Measurements from ENCODE around the gene HECW1.

The HECW1 gene

DNA sequence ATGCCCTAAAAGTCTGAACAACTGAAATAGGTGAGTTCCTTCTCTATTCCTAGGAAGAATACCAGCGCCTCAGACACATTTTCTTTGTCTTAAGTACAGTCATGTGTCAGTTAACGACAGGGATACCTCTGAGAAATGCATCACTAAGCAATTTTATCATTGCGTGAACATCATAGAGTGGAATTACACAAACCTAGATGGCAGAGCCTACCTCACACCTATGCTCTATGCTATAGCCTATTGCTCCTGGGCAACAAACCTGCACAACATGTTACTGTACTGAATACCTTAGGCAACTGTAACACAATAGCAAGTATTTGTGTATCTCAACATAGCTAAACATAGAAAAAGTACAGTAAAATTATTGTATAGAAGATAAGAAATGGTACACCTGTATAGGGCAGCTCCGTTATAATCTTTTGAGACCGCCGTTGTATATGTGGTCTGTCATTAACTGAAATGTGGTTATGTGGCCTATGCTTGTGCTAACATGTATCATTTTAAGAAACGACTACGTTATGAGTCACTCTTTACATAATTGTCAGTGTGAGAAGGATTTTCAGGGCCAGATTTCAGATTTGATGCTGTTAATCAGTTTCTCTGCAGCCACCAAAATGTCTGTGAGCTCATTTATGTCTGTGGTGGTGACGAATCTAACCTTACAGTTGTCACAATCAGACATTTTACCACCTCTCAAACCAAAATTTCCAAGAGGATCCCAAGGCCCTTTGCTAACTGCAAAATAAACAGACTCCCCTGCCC lies 404.3 kb downstream of the HECW1 start:
- H3K4me3 ChIP-seq = no peak overlapping the region
- no peak overlapping the region for H3K9ac ChIP-seq (ENCODE audit: insufficient read length)
- DNase-seq (ENCODE audit: low read depth, low spot score) = no peak
- TF ChIP-seq POLR2AphosphoS5 (IDR thresholded peaks at IDR 0.05; ENCODE audit: borderline replicate concordance, low read depth, low read length) = no peak
- no peak overlapping the region for H3K27ac ChIP-seq
- no peaks in the 10 kb centered on the region for H3K9me3 ChIP-seq (ENCODE audit: low read depth, low read length)
- H3K36me3 ChIP-seq (ENCODE audit: insufficient read depth, low read length) = no peaks in the 10 kb centered on the region

DNA sequence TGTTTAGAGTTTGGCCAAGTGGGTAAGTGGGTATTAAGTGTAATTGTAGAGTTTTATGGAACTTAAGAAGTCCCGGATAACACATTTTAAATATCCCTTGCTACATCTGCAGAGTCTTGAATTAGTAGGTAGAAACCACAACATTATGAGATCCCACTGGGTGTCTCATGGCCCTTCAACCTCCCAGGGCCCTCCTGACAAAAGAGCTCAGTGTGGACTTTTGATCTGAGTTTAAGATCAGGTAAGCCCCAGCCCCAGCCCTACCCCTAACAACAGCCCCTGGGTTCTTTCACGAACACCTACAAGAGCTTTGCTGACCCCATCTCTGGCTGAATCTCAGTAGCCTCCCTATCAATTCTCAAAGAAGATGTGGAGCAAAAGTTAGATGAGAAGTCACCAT lies 405.0 kb downstream of the HECW1 start:
- Histone ChIP-seq H3K27ac (no peak overlapping the region), H3K9ac (ENCODE audit: insufficient read length) (no peak overlapping the region), H3K9me3 (ENCODE audit: low read depth, low read length) (no peaks in the 10 kb centered on the region), H3K4me3 (no peak overlapping the region), H3K36me3 (ENCODE audit: insufficient read depth, low read length) (no peaks in the 10 kb centered on the region)
- no peak for TF ChIP-seq FOXP2 (optimal IDR thresholded peaks at IDR 0.05; ENCODE audit: control extremely low read depth, extremely low read length, insufficient read depth)
- DNase-seq (ENCODE audit: low read depth, low spot score) = no peak

DNA sequence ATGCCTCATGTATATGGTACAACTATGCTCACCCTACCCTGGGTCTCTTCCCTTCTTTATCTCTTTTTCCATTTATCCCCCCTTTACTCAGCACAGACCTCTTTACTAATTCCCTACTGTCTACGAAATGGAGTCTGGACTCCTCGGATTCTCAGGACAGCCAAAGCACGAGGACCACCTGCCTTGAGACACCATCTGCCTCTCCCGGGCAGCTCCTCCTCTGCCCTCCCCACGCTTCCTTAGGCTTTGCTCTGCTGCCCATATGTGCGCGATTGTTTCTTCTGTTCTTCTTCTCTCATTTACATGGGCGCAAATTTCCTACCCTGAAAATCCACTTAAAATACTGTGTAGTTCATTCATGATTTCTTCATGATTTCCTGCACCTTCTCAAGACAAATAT lies 407.8 kb downstream of the HECW1 start:
- TF ChIP-seq FOXP2 (optimal IDR thresholded peaks at IDR 0.05; ENCODE audit: control extremely low read depth, extremely low read length, insufficient read depth) (no peak), POLR2AphosphoS5 (IDR thresholded peaks at IDR 0.05; ENCODE audit: borderline replicate concordance, low read depth, low read length) (no peak), EZH2 (IDR thresholded peaks at IDR 0.05) (no peak)
- H3K36me3 ChIP-seq (ENCODE audit: insufficient read depth, low read length) = no peaks in the 10 kb centered on the region
- H3K9me3 ChIP-seq (ENCODE audit: low read depth, low read length) = no peaks in the 10 kb centered on the region
- H3K27ac ChIP-seq = no peak overlapping the region
- no peak for DNase-seq (ENCODE audit: low read depth, low spot score)
- no peak overlapping the region for H3K4me3 ChIP-seq
- H3K9ac ChIP-seq (ENCODE audit: insufficient read length) = no peak overlapping the region

DNA sequence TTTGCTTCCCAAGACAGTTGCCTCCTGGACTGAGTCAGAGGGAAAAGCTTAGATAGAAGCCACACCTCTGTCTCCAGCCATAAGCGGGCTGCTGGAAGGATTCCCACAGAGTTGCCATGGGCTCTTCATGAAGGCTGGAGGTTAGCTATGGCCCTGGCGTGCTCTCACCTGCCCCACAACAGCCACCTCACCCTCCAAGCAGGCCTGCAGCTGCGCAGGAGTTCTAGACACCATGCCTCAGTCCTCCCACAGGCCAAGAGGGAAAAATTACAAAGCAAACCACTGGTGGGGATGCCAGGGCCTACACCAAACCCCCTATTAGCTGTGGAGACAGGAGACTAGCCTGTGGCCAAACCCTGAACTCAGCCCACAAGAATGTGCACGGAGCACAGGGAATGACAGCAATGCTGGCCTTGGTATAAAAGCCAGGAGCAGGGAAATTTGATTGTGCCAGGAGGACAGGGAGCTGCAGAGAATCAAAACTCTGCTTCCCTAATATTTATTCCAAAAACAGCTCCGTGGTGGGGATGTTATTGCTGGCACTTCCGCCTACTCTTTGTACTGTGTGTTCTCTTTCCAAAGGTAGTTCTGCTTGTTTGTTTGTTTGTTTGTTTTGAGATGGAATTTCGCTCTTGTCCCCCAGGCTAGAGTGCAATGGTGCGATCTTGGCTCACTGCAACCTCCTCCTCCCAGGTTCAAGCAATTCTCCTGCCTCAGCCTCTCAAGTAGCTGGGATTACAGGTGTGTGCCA lies 410.1 kb downstream of the HECW1 start:
- no peak overlapping the region for H3K27ac ChIP-seq
- H3K9ac ChIP-seq (ENCODE audit: insufficient read length) = no peak overlapping the region
- no peak overlapping the region for H3K4me3 ChIP-seq
- H3K36me3 ChIP-seq (ENCODE audit: insufficient read depth, low read length) = no peaks in the 10 kb centered on the region
- TF ChIP-seq EZH2 (IDR thresholded peaks at IDR 0.05) (no peak), FOXP2 (optimal IDR thresholded peaks at IDR 0.05; ENCODE audit: control extremely low read depth, extremely low read length, insufficient read depth) (no peak), POLR2AphosphoS5 (IDR thresholded peaks at IDR 0.05; ENCODE audit: borderline replicate concordance, low read depth, low read length) (no peak)
- no peaks in the 10 kb centered on the region for H3K9me3 ChIP-seq (ENCODE audit: low read depth, low read length)
- no peak for DNase-seq (ENCODE audit: low read depth, low spot score)

DNA sequence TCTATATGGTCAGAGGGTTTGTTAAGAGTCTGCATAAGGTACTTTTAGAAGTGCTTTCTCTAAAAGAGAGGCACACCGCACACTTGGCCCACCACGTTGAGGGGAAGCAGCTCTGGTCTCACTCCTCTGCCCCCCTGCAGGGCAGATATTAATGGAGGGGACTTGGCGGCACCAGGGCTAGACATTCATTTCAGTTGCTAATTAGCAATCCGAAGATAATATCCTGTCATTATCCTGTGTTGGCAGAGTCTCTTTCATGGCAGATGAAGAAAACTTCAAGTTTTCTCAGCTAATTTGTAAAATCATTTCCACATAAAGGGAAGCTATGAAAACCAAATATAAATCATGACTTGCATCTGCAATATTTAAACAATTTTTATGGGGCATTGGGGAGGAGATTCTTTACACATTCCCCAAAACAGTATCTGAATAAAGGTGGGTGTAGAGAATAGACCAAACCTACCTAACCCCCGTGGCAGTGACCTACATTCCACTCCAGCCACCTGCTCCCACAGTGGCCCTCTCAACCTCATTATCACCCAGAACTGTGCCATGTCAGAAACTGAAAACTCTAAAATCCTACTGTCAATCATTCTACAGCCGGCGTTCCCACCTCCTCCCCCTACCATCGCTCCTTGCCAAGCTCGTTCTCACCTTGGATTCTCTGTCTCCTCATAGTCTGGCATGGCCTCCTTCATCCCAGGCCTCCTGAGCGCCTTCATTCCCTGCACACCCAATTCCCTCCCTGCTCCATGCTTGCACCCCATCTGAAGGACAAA lies 416.3 kb downstream of the HECW1 start:
- Histone ChIP-seq H3K27ac (no peak overlapping the region), H3K36me3 (ENCODE audit: insufficient read depth, low read length) (no peaks in the 10 kb centered on the region), H3K9ac (ENCODE audit: insufficient read length) (no peak overlapping the region), H3K4me3 (no peak overlapping the region), H3K9me3 (ENCODE audit: low read depth, low read length) (no peaks in the 10 kb centered on the region)
- DNase-seq (ENCODE audit: low read depth, low spot score) = no peak
- no peak for TF ChIP-seq EZH2 (IDR thresholded peaks at IDR 0.05)
- TF ChIP-seq FOXP2 (optimal IDR thresholded peaks at IDR 0.05; ENCODE audit: control extremely low read depth, extremely low read length, insufficient read depth) = no peak
- TF ChIP-seq POLR2AphosphoS5 (IDR thresholded peaks at IDR 0.05; ENCODE audit: borderline replicate concordance, low read depth, low read length) = no peak

DNA sequence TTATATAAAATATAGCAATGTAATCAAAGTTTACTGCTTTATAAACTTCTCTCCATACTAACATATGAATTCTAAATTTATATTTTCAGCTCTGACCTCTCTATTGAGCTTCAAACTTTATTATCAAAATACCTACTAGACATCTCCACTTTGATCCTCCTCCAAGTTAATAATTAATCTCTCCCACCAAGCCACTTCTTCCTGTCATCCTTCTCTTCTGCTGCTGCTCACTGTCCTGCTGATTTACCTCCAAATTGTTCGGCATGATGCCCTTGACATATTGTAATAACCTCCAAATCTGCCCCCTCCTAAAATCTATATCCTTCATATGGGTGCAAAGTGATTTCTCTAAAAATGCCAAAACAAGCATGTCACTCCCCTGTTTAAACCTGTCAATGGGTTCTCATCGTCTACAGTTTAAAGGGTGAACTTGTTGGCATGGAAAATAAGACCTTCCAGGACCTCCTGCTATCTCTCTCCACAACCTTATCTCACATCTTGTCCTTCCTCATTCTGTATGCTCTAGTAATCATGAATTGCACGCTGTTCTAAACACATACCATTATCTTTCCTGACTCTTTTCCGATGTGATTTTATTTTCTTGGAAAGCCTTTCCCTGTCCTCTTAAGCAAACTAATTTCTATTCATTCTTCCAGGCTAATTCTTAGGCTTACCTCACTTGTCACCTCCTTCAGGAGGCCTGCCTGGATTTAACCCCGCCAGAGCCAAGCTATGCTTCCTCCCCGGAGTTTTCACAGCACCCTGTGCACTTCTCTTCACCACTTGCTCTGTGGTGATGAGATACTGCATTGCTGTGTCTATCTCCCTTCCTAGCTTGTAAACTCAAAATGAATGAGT lies 418.3 kb downstream of the HECW1 start:
- Histone ChIP-seq H3K27ac (no peak overlapping the region), H3K9ac (ENCODE audit: insufficient read length) (no peak overlapping the region), H3K4me3 (no peak overlapping the region), H3K9me3 (ENCODE audit: low read depth, low read length) (no peaks in the 10 kb centered on the region), H3K36me3 (ENCODE audit: insufficient read depth, low read length) (no peaks in the 10 kb centered on the region)
- DNase-seq (ENCODE audit: low read depth, low spot score) = no peak
- TF ChIP-seq FOXP2 (optimal IDR thresholded peaks at IDR 0.05; ENCODE audit: control extremely low read depth, extremely low read length, insufficient read depth) (no peak), POLR2AphosphoS5 (IDR thresholded peaks at IDR 0.05; ENCODE audit: borderline replicate concordance, low read depth, low read length) (no peak), EZH2 (IDR thresholded peaks at IDR 0.05) (no peak)

DNA sequence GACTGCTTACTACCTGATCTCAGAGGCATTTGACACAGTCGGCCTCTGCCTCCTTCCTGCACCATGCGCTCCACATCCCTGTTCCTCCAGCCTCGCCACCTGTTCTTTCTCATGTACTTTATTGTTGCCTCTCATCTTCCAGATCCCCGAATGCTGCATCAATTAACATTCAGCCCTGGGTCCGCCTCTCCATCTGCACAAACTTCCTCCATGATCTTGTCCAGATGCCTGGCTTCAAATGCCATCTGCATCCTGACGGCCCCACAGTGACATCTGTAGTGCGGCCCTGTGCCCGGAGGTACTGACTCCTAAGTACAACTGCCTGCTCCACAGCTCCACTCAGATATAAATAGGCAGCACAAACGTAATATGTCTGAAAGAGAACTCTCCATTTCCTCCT lies 419.3 kb downstream of the HECW1 start:
- H3K9ac ChIP-seq (ENCODE audit: insufficient read length) = no peak overlapping the region
- no peak overlapping the region for H3K4me3 ChIP-seq
- H3K27ac ChIP-seq = no peak overlapping the region
- H3K9me3 ChIP-seq (ENCODE audit: low read depth, low read length) = no peaks in the 10 kb centered on the region
- DNase-seq (ENCODE audit: low read depth, low spot score) = no peak
- no peaks in the 10 kb centered on the region for H3K36me3 ChIP-seq (ENCODE audit: insufficient read depth, low read length)
- no peak for TF ChIP-seq FOXP2 (optimal IDR thresholded peaks at IDR 0.05; ENCODE audit: control extremely low read depth, extremely low read length, insufficient read depth)
- TF ChIP-seq EZH2 (IDR thresholded peaks at IDR 0.05) = no peak
- no peak for TF ChIP-seq POLR2AphosphoS5 (IDR thresholded peaks at IDR 0.05; ENCODE audit: borderline replicate concordance, low read depth, low read length)

Measured in SK-N-MC (cell line).